Left lung (tissue), 10 donors: Measurements from ENCODE around the gene RPL23. TPM values are rescaled to one million over a fixed set of nuclear protein-coding genes. Genes with fewer than 3 reads are reported as not detected.

Experiments used
- ATAC-seq: fragments of 200-7000 bp; cut with Tn5 transposase; one replicate; pipeline ENCODE4 v1.9.1; 2020; ENCODE audit warnings: moderate library complexity
- DNase-seq, 4 donors: peaks; one replicate each; pipeline ENCODE4 v3.0.0-alpha.2; 2013 to 2020
- H3K27ac ChIP-seq, 2 donors: fragments of 200-600 bp; sonication (generic) in 1 of 2; one replicate each; pipeline versions ENCODE4 v1.5.0 to v1.8.0; 2020 to 2021
- H3K27me3 ChIP-seq, 2 donors: fragments of 200-600 bp; sonication (generic) in 1 of 2; one replicate each; pipeline versions ENCODE4 v1.5.0 to v1.8.0; 2020 to 2021
- H3K36me3 ChIP-seq, 2 donors: fragments of 200-600 bp; sonication (generic) in 1 of 2; one replicate each; pipeline versions ENCODE4 v1.5.0 to v1.8.0; 2020 to 2021
- H3K4me1 ChIP-seq, 2 donors: fragments of 200-600 bp; one replicate each; pipeline ENCODE4 v1.8.0; 2021
- H3K4me3 ChIP-seq, 2 donors: fragments of 200-600 bp; sonication (generic) in 1 of 2; one replicate each; pipeline versions ENCODE4 v1.5.0 to v1.8.0; 2020 to 2021; ENCODE audit warnings: mild to moderate bottlenecking in 1 of 2
- H3K9me3 ChIP-seq, 2 donors: fragments of 200-600 bp; sonication (generic) in 1 of 2; one replicate each; pipeline versions ENCODE4 v1.5.0 to v1.8.0; 2020 to 2021
- intact Hi-C, 2 donors: fragments of 100-400 bp; cut with DNase I; formaldehyde crosslinking; loops; one replicate each; pipeline versions ENCODE4 v1.11.2 to v1.14.2; 2022
- polyA plus RNA-seq, 6 donors: library from polyadenylated mRNA; unstranded; fragments of 120-200 nt; gene quantifications; one replicate each; pipeline ENCODE4 v1.2.1, GENCODE V29; 2013; ENCODE audit not compliant: insufficient read length in 6 of 6
- total RNA-seq, 2 donors: library from RNA; stranded (reverse); fragmentation: NEBNext Ultra II Directional; extraction: Animal tissue kit (Norgen Biotek cat#: 25700); gene quantifications; one replicate each; pipeline ENCODE4 v1.2.1, GENCODE V29; 2021
- TF ChIP-seq, protein P1 (sequence below), 2 donors: fragments of 200-600 bp; sonication (generic) in 1 of 2; IDR thresholded peaks; one replicate each; pipeline versions ENCODE4 v1.5.0 to v1.8.0; 2021; ENCODE audit warnings: antibody characterized with exemption in 2 of 2
- donor health status: DM: no; HTN: yes; CAD: no.
- donor health status: DM: no; HTN: no; CAD: no.

Gene RPL23
- total and polyA plus RNA-seq, 8 donors, result 1,144 to 3,076 (median 2,699) TPM

DNA sequence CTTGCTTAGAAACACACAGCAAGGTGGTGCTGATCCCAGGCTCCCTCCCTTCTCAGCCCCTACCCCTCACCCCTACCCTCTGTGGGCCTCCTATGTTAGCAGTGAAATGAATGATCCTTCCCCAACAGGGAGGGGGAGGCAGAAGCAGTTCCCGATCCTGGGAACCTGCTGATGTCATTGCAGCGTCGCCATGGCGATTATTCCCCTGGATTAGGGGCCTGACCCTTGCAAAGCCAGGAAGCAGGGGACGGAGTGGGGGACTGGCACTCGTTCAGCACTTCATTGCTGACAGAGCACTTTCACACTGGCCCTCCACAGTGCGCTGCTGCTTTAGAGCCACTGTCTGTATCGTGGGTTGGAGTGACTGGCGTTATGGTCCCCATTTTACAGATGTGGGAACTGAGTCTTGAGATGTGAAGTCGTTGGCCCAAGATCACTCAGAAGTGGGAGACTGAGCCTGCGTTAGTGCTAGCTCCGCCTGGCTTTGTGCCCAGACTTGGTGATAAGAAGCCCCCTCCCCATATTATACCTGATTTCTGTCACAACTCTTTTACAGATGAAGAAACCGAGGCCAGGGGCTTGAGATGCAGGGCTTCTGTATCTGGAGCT, 42.9 kb upstream of the RPL23 start:
- H3K4me3 ChIP-seq, result no peak overlapping the region
- no peaks in the 10 kb centered on the region for H3K27me3 ChIP-seq
- H3K4me1 ChIP-seq, result peaks cover 48 to 98% of the 10 kb centered on the region in 2 donors
- intact Hi-C loops, result no loop called here
- no peak for ATAC-seq
- TF ChIP-seq, protein P1, sequence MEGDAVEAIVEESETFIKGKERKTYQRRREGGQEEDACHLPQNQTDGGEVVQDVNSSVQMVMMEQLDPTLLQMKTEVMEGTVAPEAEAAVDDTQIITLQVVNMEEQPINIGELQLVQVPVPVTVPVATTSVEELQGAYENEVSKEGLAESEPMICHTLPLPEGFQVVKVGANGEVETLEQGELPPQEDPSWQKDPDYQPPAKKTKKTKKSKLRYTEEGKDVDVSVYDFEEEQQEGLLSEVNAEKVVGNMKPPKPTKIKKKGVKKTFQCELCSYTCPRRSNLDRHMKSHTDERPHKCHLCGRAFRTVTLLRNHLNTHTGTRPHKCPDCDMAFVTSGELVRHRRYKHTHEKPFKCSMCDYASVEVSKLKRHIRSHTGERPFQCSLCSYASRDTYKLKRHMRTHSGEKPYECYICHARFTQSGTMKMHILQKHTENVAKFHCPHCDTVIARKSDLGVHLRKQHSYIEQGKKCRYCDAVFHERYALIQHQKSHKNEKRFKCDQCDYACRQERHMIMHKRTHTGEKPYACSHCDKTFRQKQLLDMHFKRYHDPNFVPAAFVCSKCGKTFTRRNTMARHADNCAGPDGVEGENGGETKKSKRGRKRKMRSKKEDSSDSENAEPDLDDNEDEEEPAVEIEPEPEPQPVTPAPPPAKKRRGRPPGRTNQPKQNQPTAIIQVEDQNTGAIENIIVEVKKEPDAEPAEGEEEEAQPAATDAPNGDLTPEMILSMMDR (IDR thresholded peaks at IDR 0.05), result no peak
- peaks cover 0 to 73% of the 10 kb centered on the region in 2 donors for H3K36me3 ChIP-seq
- peak overlapping the region in 1 of 2 donors; percentile 86 for H3K27ac ChIP-seq
- H3K9me3 ChIP-seq, result no peaks in the 10 kb centered on the region
- peak in 1 of 4 donors; percentile 28 for DNase-seq

DNA sequence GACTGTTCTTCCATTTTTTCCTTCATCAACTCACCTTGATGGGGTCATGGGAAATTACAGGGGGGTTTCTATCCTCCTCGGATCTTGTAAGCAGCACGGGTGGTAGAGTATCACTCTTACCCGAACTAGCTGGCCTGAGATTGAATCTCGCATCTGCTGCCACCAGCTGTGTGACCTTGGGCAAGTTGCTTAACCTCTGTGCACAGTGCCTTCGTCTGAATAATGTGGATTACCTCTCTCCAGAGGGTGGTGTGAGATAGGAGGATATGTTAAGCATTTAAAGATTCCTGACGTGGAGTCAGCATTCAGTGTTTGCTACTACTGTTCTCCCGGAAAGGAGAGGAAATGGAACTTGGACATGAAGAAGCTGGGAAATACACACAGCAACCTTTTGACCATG, 40.8 kb upstream of the RPL23 start:
- Histone ChIP-seq H3K36me3 (peaks cover 0 to 84% of the 10 kb centered on the region in 2 donors), H3K9me3 (no peaks in the 10 kb centered on the region), H3K27ac (peak overlapping the region; percentile 60 to 76), H3K4me3 (no peak overlapping the region), H3K27me3 (no peaks in the 10 kb centered on the region), H3K4me1 (peaks cover 40 to 98% of the 10 kb centered on the region in 2 donors)
- TF ChIP-seq, protein P1 (IDR thresholded peaks at IDR 0.05), result no peak
- intact Hi-C loops, result no loop called here
- no peak for DNase-seq
- ATAC-seq, result no peak

DNA sequence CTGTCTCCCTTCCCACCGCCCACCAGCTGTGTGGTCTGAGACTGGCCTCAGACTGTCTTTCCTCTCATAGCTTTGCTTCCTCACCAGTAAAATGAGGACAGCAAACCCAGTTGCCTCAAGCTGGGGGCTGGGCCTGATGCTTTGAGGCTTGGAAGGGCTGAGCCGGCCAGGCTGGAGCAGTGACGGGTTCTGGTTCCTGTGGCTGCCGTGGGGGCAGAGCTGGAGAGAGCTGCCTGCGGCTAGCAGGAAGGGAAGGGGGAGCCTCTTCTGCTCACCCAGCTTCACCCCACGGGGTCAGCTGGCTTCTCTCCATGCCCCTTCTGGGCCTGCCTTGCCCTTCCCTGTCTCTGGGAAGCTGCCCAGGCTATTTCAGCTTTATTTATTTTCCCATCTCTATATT, 40.1 kb upstream of the RPL23 start:
- Histone ChIP-seq H3K9me3 (no peaks in the 10 kb centered on the region), H3K27ac (peak overlapping the region; percentile 60 to 76), H3K27me3 (no peaks in the 10 kb centered on the region), H3K36me3 (peaks cover 0 to 82% of the 10 kb centered on the region in 2 donors), H3K4me1 (peaks cover 36 to 96% of the 10 kb centered on the region in 2 donors), H3K4me3 (no peak overlapping the region)
- DNase-seq, result peak in 1 of 4 donors; percentile 86
- ATAC-seq, result peak; percentile 48
- intact Hi-C loops, result no loop called here
- TF ChIP-seq, protein P1 (IDR thresholded peaks at IDR 0.05), result no peak

DNA sequence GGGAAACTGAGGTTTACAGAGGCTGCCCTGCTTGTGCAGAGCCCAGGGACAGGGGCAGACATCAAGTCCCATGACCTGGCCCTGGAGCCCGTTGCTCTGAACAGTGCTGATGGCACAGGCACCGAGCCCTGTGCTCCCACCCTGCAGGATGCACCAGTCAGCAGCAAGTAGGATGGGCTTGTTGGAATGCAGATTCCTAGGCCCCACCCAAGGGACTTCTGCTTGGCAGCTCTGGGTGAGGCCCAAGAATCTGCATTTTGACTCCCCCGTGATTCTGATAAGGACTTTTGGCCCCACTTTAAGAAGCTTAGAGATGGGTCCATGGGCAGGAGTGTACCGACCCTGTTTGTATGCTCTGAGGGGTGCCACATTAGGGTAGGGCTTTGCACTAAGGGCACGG, 39.6 kb upstream of the RPL23 start:
- intact Hi-C loops, result no loop called here
- H3K4me3 ChIP-seq, result no peak overlapping the region
- H3K27ac ChIP-seq, result peak overlapping the region; percentile 60 to 76
- no peaks in the 10 kb centered on the region for H3K9me3 ChIP-seq
- H3K36me3 ChIP-seq, result peaks cover 0 to 82% of the 10 kb centered on the region in 2 donors
- no peaks in the 10 kb centered on the region for H3K27me3 ChIP-seq
- peaks cover 31 to 91% of the 10 kb centered on the region in 2 donors for H3K4me1 ChIP-seq
- TF ChIP-seq, protein P1 (IDR thresholded peaks at IDR 0.05), result no peak
- DNase-seq, result no peak
- no peak for ATAC-seq

DNA sequence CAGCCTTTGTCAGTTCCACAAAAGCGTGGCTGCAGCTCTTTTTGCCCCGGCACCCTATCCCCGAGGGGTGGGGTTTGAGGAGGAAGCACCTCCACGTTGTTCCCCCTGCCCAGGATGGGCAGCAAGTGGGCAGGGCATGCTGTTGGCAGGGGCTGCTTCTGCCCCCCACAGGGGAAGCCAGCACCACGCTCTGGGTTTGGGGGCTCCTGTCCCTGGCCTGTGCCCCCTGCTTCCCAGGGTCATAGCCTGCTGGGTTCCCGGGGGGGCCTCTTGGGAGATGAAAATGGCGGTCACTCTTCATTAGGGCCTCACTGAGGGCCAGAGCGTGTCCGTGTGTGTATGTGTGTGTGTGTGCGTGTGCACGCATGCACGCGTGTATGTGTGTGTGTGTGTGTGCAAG, 39.1 kb upstream of the RPL23 start:
- ATAC-seq (no peak), DNase-seq (no peak)
- Histone ChIP-seq H3K36me3 (peaks cover 0 to 86% of the 10 kb centered on the region in 2 donors), H3K4me1 (peaks cover 29 to 88% of the 10 kb centered on the region in 2 donors), H3K4me3 (no peak overlapping the region), H3K27me3 (no peaks in the 10 kb centered on the region), H3K27ac (peak overlapping the region in 1 of 2 donors; percentile 76), H3K9me3 (no peaks in the 10 kb centered on the region)
- intact Hi-C loops, result no loop called here
- TF ChIP-seq, protein P1 (IDR thresholded peaks at IDR 0.05), result no peak
